ENCODE measurements around the gene CHRNA10.

DNA sequence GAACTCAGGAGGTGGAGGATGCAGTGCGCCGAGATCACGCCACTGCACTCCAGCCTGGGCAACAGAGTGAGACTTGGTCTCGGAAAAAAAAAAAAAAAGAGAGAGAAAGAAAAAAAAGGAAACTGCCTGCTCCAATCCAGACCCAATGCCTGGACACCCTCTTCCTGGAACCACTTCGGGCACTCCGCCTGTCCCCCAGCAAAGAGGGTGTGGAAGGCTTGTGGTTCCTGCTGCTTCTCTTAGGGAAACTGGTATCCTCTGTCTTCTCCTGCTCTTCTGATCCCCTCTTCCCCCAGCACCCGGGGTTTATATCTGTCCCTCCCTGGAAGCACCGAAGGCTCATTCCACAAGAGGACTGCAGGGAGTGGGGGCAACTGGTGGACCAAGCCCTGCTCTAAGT, 12.9 kb downstream of the CHRNA10 start:
- TF ChIP-seq, protein P1, sequence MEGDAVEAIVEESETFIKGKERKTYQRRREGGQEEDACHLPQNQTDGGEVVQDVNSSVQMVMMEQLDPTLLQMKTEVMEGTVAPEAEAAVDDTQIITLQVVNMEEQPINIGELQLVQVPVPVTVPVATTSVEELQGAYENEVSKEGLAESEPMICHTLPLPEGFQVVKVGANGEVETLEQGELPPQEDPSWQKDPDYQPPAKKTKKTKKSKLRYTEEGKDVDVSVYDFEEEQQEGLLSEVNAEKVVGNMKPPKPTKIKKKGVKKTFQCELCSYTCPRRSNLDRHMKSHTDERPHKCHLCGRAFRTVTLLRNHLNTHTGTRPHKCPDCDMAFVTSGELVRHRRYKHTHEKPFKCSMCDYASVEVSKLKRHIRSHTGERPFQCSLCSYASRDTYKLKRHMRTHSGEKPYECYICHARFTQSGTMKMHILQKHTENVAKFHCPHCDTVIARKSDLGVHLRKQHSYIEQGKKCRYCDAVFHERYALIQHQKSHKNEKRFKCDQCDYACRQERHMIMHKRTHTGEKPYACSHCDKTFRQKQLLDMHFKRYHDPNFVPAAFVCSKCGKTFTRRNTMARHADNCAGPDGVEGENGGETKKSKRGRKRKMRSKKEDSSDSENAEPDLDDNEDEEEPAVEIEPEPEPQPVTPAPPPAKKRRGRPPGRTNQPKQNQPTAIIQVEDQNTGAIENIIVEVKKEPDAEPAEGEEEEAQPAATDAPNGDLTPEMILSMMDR (conservative IDR thresholded peaks at IDR 0.05; ENCODE audit: low read depth, low read length) = no peak
- no peak for TF ChIP-seq EZH2 (IDR thresholded peaks at IDR 0.05; ENCODE audit: borderline replicate concordance, low read depth, low read length, poor library complexity, severe bottlenecking)
